Measurements from ENCODE around the gene FBXL7. TPM values are rescaled to one million over a fixed set of nuclear protein-coding genes. Genes with fewer than 3 reads are reported as not detected.

FBXL7 gene
- total and polyA plus RNA-seq, 4 donors = 1.9 to 15.5 (median 6.6) TPM

GRCh38 chr5:15700373-15700772, 200.4 kb downstream of the FBXL7 start:
- H3K4me1 ChIP-seq (ENCODE audit: control insufficient read depth in 5 of 5, insufficient read depth in 5 of 5, low read length in 5 of 5) = peaks cover 3 to 12% (median 5%) of the 10 kb centered on the region in 5 donors
- ATAC-seq (ENCODE audit: insufficient read depth, low FRiP score) (no peak), DNase-seq (peak in 2 of 3 donors; percentile 49 to 64)
- H3K27me3 ChIP-seq (ENCODE audit: control insufficient read depth in 3 of 3, insufficient read depth in 3 of 3, low read length in 2 of 3) = no peaks in the 10 kb centered on the region
- 89 to 95% methylated on average over 2 of the region's 2 CpGs for WGBS, 2 donors
- H3K4me3 ChIP-seq = no peak overlapping the region
- H3K36me3 ChIP-seq (ENCODE audit: control insufficient read depth in 4 of 4, insufficient read depth in 4 of 4, low read length in 4 of 4) = no peaks in the 10 kb centered on the region
- no peak for TF ChIP-seq CTCF (IDR thresholded peaks at IDR 0.05; ENCODE audit: control extremely low read depth, extremely low read depth)
- no peak overlapping the region for H3K9ac ChIP-seq (ENCODE audit: insufficient read depth in 1 of 2, low read length in 2 of 2)
- H3K9me3 ChIP-seq (ENCODE audit: control insufficient read depth in 4 of 4, insufficient read depth in 3 of 4, low read length in 3 of 4) = no peaks in the 10 kb centered on the region
- no peak overlapping the region for H3K27ac ChIP-seq (ENCODE audit: low read depth in 1 of 2, low read length in 1 of 2)

GRCh38 chr5:15702102-15702501, 202.1 kb downstream of the FBXL7 start:
- Histone ChIP-seq H3K4me1 (ENCODE audit: control insufficient read depth in 5 of 5, insufficient read depth in 5 of 5, low read length in 5 of 5) (peaks cover 3 to 7% (median 5%) of the 10 kb centered on the region in 5 donors), H3K36me3 (ENCODE audit: control insufficient read depth in 4 of 4, insufficient read depth in 4 of 4, low read length in 4 of 4) (no peaks in the 10 kb centered on the region), H3K27me3 (ENCODE audit: control insufficient read depth in 3 of 3, insufficient read depth in 3 of 3, low read length in 2 of 3) (no peaks in the 10 kb centered on the region), H3K4me3 (no peak overlapping the region), H3K9me3 (ENCODE audit: control insufficient read depth in 4 of 4, insufficient read depth in 3 of 4, low read length in 3 of 4) (no peaks in the 10 kb centered on the region), H3K9ac (ENCODE audit: insufficient read depth in 1 of 2, low read length in 2 of 2) (no peak overlapping the region), H3K27ac (ENCODE audit: low read depth in 1 of 2, low read length in 1 of 2) (no peak overlapping the region)
- 92 to 94% methylated on average over 9 of the region's 9 CpGs for WGBS, 2 donors
- ATAC-seq (ENCODE audit: insufficient read depth, low FRiP score) = no peak
- TF ChIP-seq CTCF (IDR thresholded peaks at IDR 0.05; ENCODE audit: control extremely low read depth, extremely low read depth) = no peak
- DNase-seq = peak in 1 of 3 donors; percentile 43

GRCh38 chr5:15703901-15704300, 203.9 kb downstream of the FBXL7 start:
- Histone ChIP-seq H3K36me3 (ENCODE audit: control insufficient read depth in 4 of 4, insufficient read depth in 4 of 4, low read length in 4 of 4) (no peaks in the 10 kb centered on the region), H3K27me3 (ENCODE audit: control insufficient read depth in 3 of 3, insufficient read depth in 3 of 3, low read length in 2 of 3) (no peaks in the 10 kb centered on the region), H3K4me1 (ENCODE audit: control insufficient read depth in 5 of 5, insufficient read depth in 5 of 5, low read length in 5 of 5) (peaks cover 3 to 7% (median 5%) of the 10 kb centered on the region in 5 donors), H3K27ac (ENCODE audit: low read depth in 1 of 2, low read length in 1 of 2) (peak overlapping the region; percentile 5 to 47), H3K9me3 (ENCODE audit: control insufficient read depth in 4 of 4, insufficient read depth in 3 of 4, low read length in 3 of 4) (no peaks in the 10 kb centered on the region), H3K4me3 (no peak overlapping the region), H3K9ac (ENCODE audit: insufficient read depth in 1 of 2, low read length in 2 of 2) (no peak overlapping the region)
- WGBS, 2 donors = 76% methylated on average over 3 of the region's 3 CpGs
- DNase-seq = peak in 1 of 3 donors; percentile 59
- no peak for ATAC-seq (ENCODE audit: insufficient read depth, low FRiP score)
- TF ChIP-seq CTCF (IDR thresholded peaks at IDR 0.05; ENCODE audit: control extremely low read depth, extremely low read depth) = no peak

- Histone ChIP-seq H3K27ac (ENCODE audit: low read depth in 1 of 2, low read length in 1 of 2) (peak overlapping the region in 1 of 2 donors; percentile 33), H3K36me3 (ENCODE audit: control insufficient read depth in 4 of 4, insufficient read depth in 4 of 4, low read length in 4 of 4) (no peaks in the 10 kb centered on the region)
- peak; percentile 19 for ATAC-seq (ENCODE audit: insufficient read depth, low FRiP score)
Observed at GRCh38 chr5:15704397-15704947, 204.5 kb downstream of the FBXL7 start.

More at GRCh38 chr5:15704397-15704947, 204.5 kb downstream of the FBXL7 start:
- DNase-seq = peak in 1 of 3 donors; percentile 33
- Histone ChIP-seq H3K4me3 (no peak overlapping the region), H3K9me3 (ENCODE audit: control insufficient read depth in 4 of 4, insufficient read depth in 3 of 4, low read length in 3 of 4) (no peaks in the 10 kb centered on the region), H3K9ac (ENCODE audit: insufficient read depth in 1 of 2, low read length in 2 of 2) (no peak overlapping the region), H3K4me1 (ENCODE audit: control insufficient read depth in 5 of 5, insufficient read depth in 5 of 5, low read length in 5 of 5) (peaks cover 3 to 7% (median 5%) of the 10 kb centered on the region in 5 donors), H3K27me3 (ENCODE audit: control insufficient read depth in 3 of 3, insufficient read depth in 3 of 3, low read length in 2 of 3) (no peaks in the 10 kb centered on the region)
- TF ChIP-seq CTCF (IDR thresholded peaks at IDR 0.05; ENCODE audit: control extremely low read depth, extremely low read depth) = no peak
